Cardiac fibroblast (primary cell): ENCODE measurements around the gene CALCR.

ENCODE experiments used
- DNase-seq, 2 donors: peaks; one replicate each; pipeline versions ENCODE4 v3.0.0 to v3.0.0-alpha.2; 2010; ENCODE audit warnings: low read depth in 2 of 2
- H3K4me3 ChIP-seq, 2 donors: replicated peaks in 1 of 2; 1 replicate in 1 of 2; 2 replicates in 1 of 2; pipeline ENCODE4 v1.5.1; 2011; ENCODE audit warnings: low read depth in 2 of 2, low read length in 2 of 2, mild to moderate bottlenecking in 2 of 2, moderate library complexity in 1 of 2
- CTCF ChIP-seq: IDR thresholded peaks from one replicate; pipeline ENCODE4 v1.5.1; 2011; ENCODE audit warnings: low read depth, mild to moderate bottlenecking, low read length, inconsistent platforms

The CALCR gene

GRCh38 chr7:93392984-93393383 lies 181.5 kb downstream of the CALCR start:
- H3K4me3 ChIP-seq, result no peak overlapping the region
- DNase-seq, result no peak
- no peak for TF ChIP-seq CTCF

- H3K4me3 ChIP-seq, result no peak overlapping the region
- no peak for TF ChIP-seq CTCF
- no peak for DNase-seq
These were observed 183.9 kb downstream of the CALCR start for GRCh38 chr7:93390660-93391059.

- no peak overlapping the region for H3K4me3 ChIP-seq
- DNase-seq, result no peak
- no peak for TF ChIP-seq CTCF
These were observed 192.2 kb downstream of the CALCR start for GRCh38 chr7:93382362-93382761.

- TF ChIP-seq CTCF, result no peak
- DNase-seq, result no peak
- no peak overlapping the region for H3K4me3 ChIP-seq
These were observed 196.3 kb downstream of the CALCR start for GRCh38 chr7:93378131-93378760.

- DNase-seq, result no peak
- H3K4me3 ChIP-seq, result no peak overlapping the region
- TF ChIP-seq CTCF, result no peak
These were observed 198.9 kb downstream of the CALCR start for GRCh38 chr7:93375603-93376002.
